HepG2 (cell line): ENCODE results near the gene SLC38A1. TPM values are rescaled to one million over a fixed set of nuclear protein-coding genes. Genes with fewer than 3 reads are reported as not detected.

Experiments
- ATAC-seq: fragments of 200-7000 bp; cut with Tn5 transposase; 3 replicates; pipeline ENCODE4 v1.9.1; 2020; ENCODE audit warnings: mild to moderate bottlenecking, moderate library complexity
- BruUV-seq: library from RNA; stranded (reverse); fragments of 400-500 nt; replicated peaks from 2 replicates; lab custom pipeline; 2021; lab: Mats Ljungman, UMichigan
- CTCF ChIA-PET: fragments of 300-600 bp; formaldehyde crosslinking; extraction: SDS; loops from one replicate; lab custom pipeline; 2021; ENCODE audit warnings: low total read pairs, inconsistent platforms, low intra/inter-chr PET ratio; lab: Yijun Ruan, JAX
- POLR2A ChIA-PET: fragments of 350-600 bp; sonication (Branson Sonifier 250); formaldehyde crosslinking; loops from one replicate; lab custom pipeline; 2020; ENCODE audit warnings: antibody characterized with exemption, inconsistent platforms; lab: Yijun Ruan, JAX
- DNase-seq: peaks from one replicate; pipeline ENCODE4 v3.0.0-alpha.2; 2015; ENCODE audit warnings: low spot score
- FAIRE-seq: peaks from 3 replicates; lab custom pipeline; 2011; peaks lifted over from hg19 to GRCh38; lab: Jason Lieb, UNC
- H2AFZ ChIP-seq: one replicate; pipeline ENCODE4 v1.6.1; 2011; ENCODE audit warnings: low read length, inconsistent platforms
- H3K27ac ChIP-seq: fragments of 300-600 bp; 3 replicates; pipeline ENCODE4 v1.8.0; 2011; ENCODE audit warnings: mixed run types, mild to moderate bottlenecking, mixed read lengths, low read length, inconsistent platforms; ENCODE audit not compliant: insufficient read depth; ENCODE audit errors: extremely low read length
- H3K27me3 ChIP-seq, 2 experiments: fragments of 200-600 bp in 1 of 2; 2 replicates in 1 of 2; 3 replicates in 1 of 2; pipeline versions ENCODE4 v1.6.0 to v1.8.0; 2011; ENCODE audit warnings: low read length in 2 of 2, mild to moderate bottlenecking in 2 of 2, moderate library complexity in 2 of 2, inconsistent platforms in 1 of 2; ENCODE audit not compliant: insufficient read depth in 2 of 2, control insufficient read depth in 1 of 2
- H3K36me3 ChIP-seq, 2 experiments: fragments of 200-600 bp in 1 of 2; replicated peaks in 1 of 2; 2 replicates in 1 of 2; 3 replicates in 1 of 2; pipeline versions ENCODE4 v1.5.1 to v1.8.0; 2011; ENCODE audit warnings: low read length in 2 of 2, inconsistent platforms in 1 of 2; ENCODE audit not compliant: insufficient read depth in 2 of 2, control insufficient read depth in 1 of 2
- H3K4me1 ChIP-seq: 2 replicates; pipeline ENCODE4 v1.5.1; 2012; ENCODE audit warnings: low read length, inconsistent platforms; ENCODE audit not compliant: insufficient read depth
- H3K4me2 ChIP-seq: 2 replicates; pipeline ENCODE4 v1.6.0; 2011; ENCODE audit warnings: low read depth, low read length, inconsistent platforms
- H3K4me3 ChIP-seq, 3 experiments: fragments of 200-600 bp in 1 of 3; sonication (generic), shearing (Covaris generic) in 1 of 3; replicated peaks in 1 of 3; 2 replicates each; pipeline ENCODE4 v1.5.1; 2011 to 2016; ENCODE audit warnings: low read length in 3 of 3, inconsistent platforms in 2 of 3, low read depth in 2 of 3, mild to moderate bottlenecking in 2 of 3, control low read depth in 1 of 3, mixed read lengths in 1 of 3; ENCODE audit not compliant: insufficient read depth in 1 of 3
- H3K79me2 ChIP-seq: one replicate; pipeline ENCODE4 v1.6.1; 2011; ENCODE audit warnings: low read length, inconsistent platforms; ENCODE audit not compliant: insufficient read depth
- H3K9ac ChIP-seq: 2 replicates; pipeline ENCODE4 v1.6.0; 2011; ENCODE audit warnings: mild to moderate bottlenecking, low read depth, low read length, inconsistent platforms; ENCODE audit not compliant: insufficient read depth
- H3K9me3 ChIP-seq: 2 replicates; pipeline ENCODE4 v1.5.1; 2012; ENCODE audit warnings: mild to moderate bottlenecking, low read length
- H4K20me1 ChIP-seq: 2 replicates; pipeline ENCODE4 v1.6.0; 2011; ENCODE audit warnings: inconsistent platforms, mild to moderate bottlenecking, low read length, moderate library complexity; ENCODE audit not compliant: insufficient read depth
- FOSL1 ChIP-seq: sonication (generic); formaldehyde crosslinking; IDR thresholded peaks from 2 replicates; pipeline ENCODE4 v1.9.0; 2021; ENCODE audit warnings: missing genetic modification reagents, borderline replicate concordance
- FOXC1 ChIP-seq: sonication (generic); formaldehyde crosslinking; IDR thresholded peaks from 2 replicates; pipeline ENCODE4 v1.8.0; 2022; ENCODE audit warnings: mild to moderate bottlenecking, missing genetic modification reagents, borderline replicate concordance
- JUND ChIP-seq: sonication (generic); formaldehyde crosslinking; IDR thresholded peaks from 2 replicates; pipeline ENCODE4 v1.8.0; 2022; ENCODE audit warnings: mild to moderate bottlenecking, missing genetic modification reagents
- MATR3 ChIP-seq: sonication (generic); formaldehyde crosslinking; IDR thresholded peaks from 2 replicates; pipeline ENCODE4 v1.4.0; 2020; ENCODE audit warnings: missing genetic modification reagents
- NCOA2 ChIP-seq: sonication (generic); formaldehyde crosslinking; IDR thresholded peaks from 2 replicates; pipeline ENCODE4 v1.8.0; 2022; ENCODE audit warnings: inconsistent platforms
- NCOA5 ChIP-seq: sonication (generic); formaldehyde crosslinking; IDR thresholded peaks from 2 replicates; pipeline ENCODE4 v1.4.0; 2020; ENCODE audit warnings: missing genetic modification reagents
- NFRKB ChIP-seq: fragments of 450-650 bp; IDR thresholded peaks from 2 replicates; pipeline ENCODE4 v1.6.1; 2017
- NRL ChIP-seq: sonication (generic); formaldehyde crosslinking; IDR thresholded peaks from 2 replicates; pipeline ENCODE4 v1.5.0; 2020; ENCODE audit warnings: missing genetic modification reagents, mild to moderate bottlenecking, moderate library complexity, borderline replicate concordance
- PBX3 ChIP-seq: sonication (generic); formaldehyde crosslinking; IDR thresholded peaks from 2 replicates; pipeline ENCODE4 v1.8.1; 2023; ENCODE audit warnings: missing genetic modification reagents, inconsistent platforms, borderline replicate concordance
- POLR2G ChIP-seq: fragments of 200-400 bp; formaldehyde crosslinking; IDR thresholded peaks from 2 replicates; pipeline ENCODE4 v1.6.1; 2018; ENCODE audit warnings: mild to moderate bottlenecking, low read depth, low read length, moderate library complexity
- ZNF280D ChIP-seq: sonication (generic); formaldehyde crosslinking; IDR thresholded peaks from 2 replicates; pipeline ENCODE4 v1.5.1; 2020; ENCODE audit warnings: mild to moderate bottlenecking, missing genetic modification reagents
- ZNF510 ChIP-seq: sonication (generic); formaldehyde crosslinking; IDR thresholded peaks from 2 replicates; pipeline ENCODE4 v1.4.0; 2020; ENCODE audit warnings: low read depth, mild to moderate bottlenecking, missing genetic modification reagents
- ZNF558 ChIP-seq: sonication (generic); formaldehyde crosslinking; IDR thresholded peaks from 2 replicates; pipeline ENCODE4 v1.9.0; 2022; ENCODE audit warnings: mild to moderate bottlenecking, missing genetic modification reagents, borderline replicate concordance
- ZNF672 ChIP-seq: sonication (generic); formaldehyde crosslinking; IDR thresholded peaks from 2 replicates; pipeline ENCODE4 v1.8.1; 2022; ENCODE audit warnings: missing genetic modification reagents
- WGBS: methylation state at CpG from one replicate; pipeline ENCODE4 v1.1.6; 2017; ENCODE audit warnings: low lambda C conversion rate; 5-methylcytosine and 5-hydroxymethylcytosine counted together
- in situ Hi-C: cut with HindIII; loops from 2 replicates; pipeline ENCODE4 v1.10.0; 2017; ENCODE audit warnings: low pct_unique_long_range_greater_than_20kb; ENCODE audit not compliant: extremely low pct_ligation_motif_present
- intact Hi-C: fragments of 100-400 bp; cut with micrococcal nuclease; formaldehyde crosslinking; loops from one replicate; pipeline ENCODE4 v1.10.0; 2022; ENCODE audit not compliant: unreplicated experiment
- polyA plus RNA-seq, 8 experiments: library from polyadenylated mRNA; depleted of rRNA in 3 of 8; stranded (reverse) in 7 of 8; unstranded in 1 of 8; fragments of >200 nt; fragmentation: Illumina TruSeq in 4 of 8; extraction: Trizol in 4 of 8; gene quantifications; 2 replicates each; pipeline versions ENCODE4 v1.2.1 to v1.2.3, GENCODE V29; 2011 to 2016; ENCODE audit warnings: low read depth in 4 of 8, missing spikeins in 1 of 8, mixed read lengths in 1 of 8; ENCODE audit not compliant: insufficient read depth in 1 of 8
- total RNA-seq, 5 experiments: library from RNA; depleted of rRNA; stranded (reverse); fragments of >200 nt; fragmentation: Illumina TruSeq; extraction: Trizol; gene quantifications; 2 replicates each; pipeline ENCODE4 v1.2.3, GENCODE V29; 2016; ENCODE audit warnings: low read depth in 1 of 5
- TF ChIP-seq, protein P1 (sequence below): sonication (generic); formaldehyde crosslinking; IDR thresholded peaks from 2 replicates; pipeline ENCODE4 v1.5.0; 2020; ENCODE audit warnings: mild to moderate bottlenecking, missing genetic modification reagents
- TF ChIP-seq, protein P2 (sequence below): IDR thresholded peaks from 2 replicates; pipeline ENCODE4 v1.6.1; 2016; ENCODE audit warnings: mild to moderate bottlenecking

The SLC38A1 gene
- total and polyA plus RNA-seq, 2 of the 13 experiments (the other 11 are each of a cell fraction or from before 2014, with no cell fraction given) = 47.0 to 50.6 TPM

GRCh38 chr12:46265102-46265501 is 3.7 kb downstream of the SLC38A1 start (continued):
- no peak for TF ChIP-seq ZNF558 (CRISPR knock-in tag)

DNA sequence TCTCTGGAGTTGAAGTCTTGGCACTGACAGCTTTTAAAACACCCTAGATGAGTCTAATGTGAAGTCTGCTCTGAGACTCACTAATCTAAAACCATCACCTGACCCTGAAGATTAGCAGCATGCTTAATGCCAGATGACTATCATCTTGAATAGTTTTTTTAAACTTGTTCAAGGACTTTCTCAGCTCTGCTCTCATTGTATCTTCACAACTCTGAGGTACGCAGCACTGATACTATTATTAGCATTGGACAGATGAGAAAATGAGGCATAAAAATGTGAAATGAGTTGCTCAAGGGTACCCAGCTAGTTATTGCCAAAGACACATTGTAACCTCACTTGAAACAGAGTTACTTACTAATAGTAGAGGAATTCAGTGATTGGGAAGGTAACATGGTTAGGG is 4.8 kb downstream of the SLC38A1 start:
- Histone ChIP-seq H3K27me3 (no peaks in the 10 kb centered on the region; a peak in 1 of 5 replicates), H3K4me2 (0 out of 2 replicates have a peak overlapping the region, but pooled peaks have one; percentile 13), H3K9me3 (no peaks in the 10 kb centered on the region), H3K27ac (no peak overlapping the region)
- intact Hi-C loops = loop anchor here (10.0 kb wide), 1 partner anchor 269 kb away; the partner anchor contains the start of gene SCAF11
- TF ChIP-seq ZNF672 (CRISPR knock-in tag) = no peak
- no peak for TF ChIP-seq ZNF280D (CRISPR knock-in tag)
- TF ChIP-seq FOSL1 (CRISPR knock-in tag) = no peak
- no peak for TF ChIP-seq NFRKB
- TF ChIP-seq, protein P1, sequence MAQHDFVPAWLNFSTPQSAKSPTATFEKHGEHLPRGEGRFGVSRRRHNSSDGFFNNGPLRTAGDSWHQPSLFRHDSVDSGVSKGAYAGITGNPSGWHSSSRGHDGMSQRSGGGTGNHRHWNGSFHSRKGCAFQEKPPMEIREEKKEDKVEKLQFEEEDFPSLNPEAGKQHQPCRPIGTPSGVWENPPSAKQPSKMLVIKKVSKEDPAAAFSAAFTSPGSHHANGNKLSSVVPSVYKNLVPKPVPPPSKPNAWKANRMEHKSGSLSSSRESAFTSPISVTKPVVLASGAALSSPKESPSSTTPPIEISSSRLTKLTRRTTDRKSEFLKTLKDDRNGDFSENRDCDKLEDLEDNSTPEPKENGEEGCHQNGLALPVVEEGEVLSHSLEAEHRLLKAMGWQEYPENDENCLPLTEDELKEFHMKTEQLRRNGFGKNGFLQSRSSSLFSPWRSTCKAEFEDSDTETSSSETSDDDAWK (CRISPR knock-in tag) = no peak
- no peak for TF ChIP-seq FOXC1 (CRISPR knock-in tag)
- TF ChIP-seq NCOA2 (CRISPR knock-in tag) = no peak
- TF ChIP-seq JUND (CRISPR knock-in tag) = no peak
- TF ChIP-seq MATR3 (CRISPR knock-in tag) = no peak
- no peak for TF ChIP-seq ZNF510 (CRISPR knock-in tag)
- no peak for TF ChIP-seq POLR2G
- no peak for TF ChIP-seq PBX3 (CRISPR knock-in tag)
- TF ChIP-seq NCOA5 (CRISPR knock-in tag) = no peak
- TF ChIP-seq, protein P2, sequence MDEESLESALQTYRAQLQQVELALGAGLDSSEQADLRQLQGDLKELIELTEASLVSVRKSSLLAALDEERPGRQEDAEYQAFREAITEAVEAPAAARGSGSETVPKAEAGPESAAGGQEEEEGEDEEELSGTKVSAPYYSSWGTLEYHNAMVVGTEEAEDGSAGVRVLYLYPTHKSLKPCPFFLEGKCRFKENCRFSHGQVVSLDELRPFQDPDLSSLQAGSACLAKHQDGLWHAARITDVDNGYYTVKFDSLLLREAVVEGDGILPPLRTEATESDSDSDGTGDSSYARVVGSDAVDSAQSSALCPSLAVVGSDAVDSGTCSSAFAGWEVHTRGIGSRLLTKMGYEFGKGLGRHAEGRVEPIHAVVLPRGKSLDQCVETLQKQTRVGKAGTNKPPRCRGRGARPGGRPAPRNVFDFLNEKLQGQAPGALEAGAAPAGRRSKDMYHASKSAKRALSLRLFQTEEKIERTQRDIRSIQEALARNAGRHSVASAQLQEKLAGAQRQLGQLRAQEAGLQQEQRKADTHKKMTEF (CRISPR knock-in tag) = no peak
- TF ChIP-seq NRL (CRISPR knock-in tag) = no peak
- TF ChIP-seq, all 625 proteins: peak for 0
- ChIA-PET CTCF (no interaction called here), POLR2A (no interaction called here)
- Histone ChIP-seq H3K79me2 (peaks cover 96% of the 10 kb centered on the region), H2AFZ (no peak overlapping the region), H3K36me3 (no peaks in the 10 kb centered on the region), H4K20me1 (peaks cover 60% of the 10 kb centered on the region), H3K4me3 (no peak overlapping the region), H3K4me1 (peaks cover 78% of the 10 kb centered on the region), H3K9ac (no peak overlapping the region)
- DNase-seq (no peak), FAIRE-seq (no peak), ATAC-seq (no peak)
- 0% methylated on average over 1 of the region's 1 CpG for WGBS
- no TSS peak for BruUV-seq
- in situ Hi-C loops = no loop called here
